ENCODE measurements around the gene PTRH1. TPM values are rescaled to one million over a fixed set of nuclear protein-coding genes. Genes with fewer than 3 reads are reported as not detected.
A peak's percentile ranks its signal among the peaks of the same experiment; 100 is the strongest.

PTRH1 gene
- total RNA-seq, 1 donor = 16.3 TPM

DNA sequence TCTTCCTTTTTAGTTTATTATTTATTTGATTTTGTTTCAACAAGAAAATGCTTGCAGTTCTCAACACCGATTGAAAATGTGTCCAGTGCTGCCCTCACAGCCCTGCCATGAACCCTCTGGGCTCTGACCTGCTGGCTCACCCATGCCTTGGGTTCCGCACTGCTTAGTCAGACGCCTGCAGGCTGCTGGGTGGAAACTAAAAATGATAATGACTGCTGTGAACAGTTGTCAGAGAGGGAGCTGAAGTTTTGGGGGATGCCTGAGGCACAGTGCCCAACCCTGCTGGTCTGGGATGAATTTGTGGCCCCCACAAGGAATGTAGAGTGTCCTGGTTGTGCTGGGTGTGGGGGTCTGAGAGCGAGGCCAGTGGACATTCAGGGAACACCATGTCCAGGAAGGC, 30.9 kb downstream of the PTRH1 start:
- Histone ChIP-seq H4K20me1 (ENCODE audit: insufficient read depth, low read length) (no peaks in the 10 kb centered on the region), H3K27ac (ENCODE audit: low read depth, low read length) (peak overlapping the region; percentile 87), H3K4me3 (ENCODE audit: insufficient read depth, low read length) (no peak overlapping the region), H3K36me3 (ENCODE audit: insufficient read depth, low read length) (peaks cover 36% of the 10 kb centered on the region), H3K79me2 (ENCODE audit: insufficient read depth, low read length) (no peaks in the 10 kb centered on the region), H3K4me1 (ENCODE audit: insufficient read depth, low read length) (peaks cover 19% of the 10 kb centered on the region), H2AFZ (ENCODE audit: low read length) (no peak overlapping the region), H3K27me3 (ENCODE audit: insufficient read depth, low read length) (no peaks in the 10 kb centered on the region), H3K4me2 (ENCODE audit: insufficient read depth, low read length) (peak overlapping the region; percentile 69), H3K9me3 (ENCODE audit: low read depth, low read length) (no peaks in the 10 kb centered on the region)
- peak; percentile 96 for DNase-seq (ENCODE audit: insufficient read length, low spot score, missing footprints)
- TF ChIP-seq, protein P1, sequence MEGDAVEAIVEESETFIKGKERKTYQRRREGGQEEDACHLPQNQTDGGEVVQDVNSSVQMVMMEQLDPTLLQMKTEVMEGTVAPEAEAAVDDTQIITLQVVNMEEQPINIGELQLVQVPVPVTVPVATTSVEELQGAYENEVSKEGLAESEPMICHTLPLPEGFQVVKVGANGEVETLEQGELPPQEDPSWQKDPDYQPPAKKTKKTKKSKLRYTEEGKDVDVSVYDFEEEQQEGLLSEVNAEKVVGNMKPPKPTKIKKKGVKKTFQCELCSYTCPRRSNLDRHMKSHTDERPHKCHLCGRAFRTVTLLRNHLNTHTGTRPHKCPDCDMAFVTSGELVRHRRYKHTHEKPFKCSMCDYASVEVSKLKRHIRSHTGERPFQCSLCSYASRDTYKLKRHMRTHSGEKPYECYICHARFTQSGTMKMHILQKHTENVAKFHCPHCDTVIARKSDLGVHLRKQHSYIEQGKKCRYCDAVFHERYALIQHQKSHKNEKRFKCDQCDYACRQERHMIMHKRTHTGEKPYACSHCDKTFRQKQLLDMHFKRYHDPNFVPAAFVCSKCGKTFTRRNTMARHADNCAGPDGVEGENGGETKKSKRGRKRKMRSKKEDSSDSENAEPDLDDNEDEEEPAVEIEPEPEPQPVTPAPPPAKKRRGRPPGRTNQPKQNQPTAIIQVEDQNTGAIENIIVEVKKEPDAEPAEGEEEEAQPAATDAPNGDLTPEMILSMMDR (IDR thresholded peaks at IDR 0.05; ENCODE audit: extremely low read depth, low read depth, low read length) = no peak

DNA sequence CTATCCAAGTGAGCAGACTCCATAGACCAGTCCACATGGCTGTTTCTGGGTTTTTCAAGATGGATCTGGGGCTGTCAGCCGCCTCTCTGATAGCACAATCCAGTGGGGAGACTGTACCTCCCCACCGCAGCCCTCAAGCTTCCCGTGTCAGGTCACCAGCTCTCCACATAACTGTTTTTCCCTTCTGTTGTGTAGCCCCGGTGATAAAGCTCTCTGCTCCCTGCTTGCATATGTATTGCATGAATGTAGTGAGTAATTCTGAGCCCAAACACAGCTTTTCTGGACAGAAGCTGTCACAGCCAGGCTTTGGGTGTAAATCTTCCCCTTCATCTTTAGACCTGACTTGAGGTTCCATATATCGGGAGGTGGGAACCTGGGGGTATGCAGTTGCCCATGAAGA, 31.7 kb downstream of the PTRH1 start:
- H3K9me3 ChIP-seq (ENCODE audit: low read depth, low read length) = no peaks in the 10 kb centered on the region
- H3K4me3 ChIP-seq (ENCODE audit: insufficient read depth, low read length) = no peak overlapping the region
- peaks cover 39% of the 10 kb centered on the region for H3K36me3 ChIP-seq (ENCODE audit: insufficient read depth, low read length)
- H3K27ac ChIP-seq (ENCODE audit: low read depth, low read length) = peak overlapping the region; percentile 87
- peaks cover 19% of the 10 kb centered on the region for H3K4me1 ChIP-seq (ENCODE audit: insufficient read depth, low read length)
- no peaks in the 10 kb centered on the region for H3K27me3 ChIP-seq (ENCODE audit: insufficient read depth, low read length)
- H4K20me1 ChIP-seq (ENCODE audit: insufficient read depth, low read length) = no peaks in the 10 kb centered on the region
- no peak overlapping the region for H2AFZ ChIP-seq (ENCODE audit: low read length)
- TF ChIP-seq, protein P1 (IDR thresholded peaks at IDR 0.05; ENCODE audit: extremely low read depth, low read depth, low read length) = no peak
- peak; percentile 92 for DNase-seq (ENCODE audit: insufficient read length, low spot score, missing footprints)
- no peak overlapping the region for H3K4me2 ChIP-seq (ENCODE audit: insufficient read depth, low read length)
- H3K79me2 ChIP-seq (ENCODE audit: insufficient read depth, low read length) = no peaks in the 10 kb centered on the region

DNA sequence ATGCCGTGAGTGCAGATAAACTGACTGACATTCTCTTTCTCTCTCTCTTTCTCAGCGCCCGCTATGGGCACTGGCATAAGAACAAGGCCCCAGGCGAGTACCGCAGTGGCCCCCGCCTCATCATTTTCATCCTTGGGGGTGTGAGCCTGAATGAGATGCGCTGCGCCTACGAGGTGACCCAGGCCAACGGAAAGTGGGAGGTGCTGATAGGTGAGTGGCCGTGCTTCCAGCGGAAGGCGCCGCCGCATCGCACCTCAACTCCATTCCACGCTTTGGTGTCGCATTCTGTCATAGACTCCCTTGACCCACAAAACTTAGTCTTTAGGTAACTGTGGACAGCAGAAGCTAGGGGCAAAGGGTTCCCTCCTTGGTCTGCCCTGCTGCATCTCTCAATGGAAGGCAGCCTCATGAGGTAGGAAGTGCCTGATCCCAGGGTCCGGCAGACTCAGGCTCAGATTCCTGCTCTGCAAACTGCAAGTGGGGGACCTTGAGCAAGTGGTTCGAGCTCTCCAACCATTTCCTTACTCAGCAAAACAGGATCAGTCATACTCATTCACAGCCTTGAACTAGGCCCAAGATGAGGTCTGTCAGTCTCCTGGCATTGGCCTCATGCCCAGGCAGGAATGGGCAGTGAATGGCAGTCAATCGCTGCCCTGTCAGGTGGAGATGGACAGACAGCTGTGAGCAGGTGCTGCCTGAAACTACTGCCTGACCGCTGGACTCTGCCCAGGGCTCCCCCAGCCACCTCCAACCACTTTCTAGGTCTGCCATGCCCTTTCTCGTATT, 32.9 kb downstream of the PTRH1 start:
- Histone ChIP-seq H3K36me3 (ENCODE audit: insufficient read depth, low read length) (peaks cover 43% of the 10 kb centered on the region), H3K79me2 (ENCODE audit: insufficient read depth, low read length) (no peaks in the 10 kb centered on the region), H3K27me3 (ENCODE audit: insufficient read depth, low read length) (no peaks in the 10 kb centered on the region), H3K4me2 (ENCODE audit: insufficient read depth, low read length) (no peak overlapping the region), H3K9me3 (ENCODE audit: low read depth, low read length) (no peaks in the 10 kb centered on the region), H3K27ac (ENCODE audit: low read depth, low read length) (peak overlapping the region; percentile 87), H4K20me1 (ENCODE audit: insufficient read depth, low read length) (no peaks in the 10 kb centered on the region), H3K4me1 (ENCODE audit: insufficient read depth, low read length) (peaks cover 19% of the 10 kb centered on the region), H2AFZ (ENCODE audit: low read length) (no peak overlapping the region), H3K4me3 (ENCODE audit: insufficient read depth, low read length) (no peak overlapping the region)
- DNase-seq (ENCODE audit: insufficient read length, low spot score, missing footprints) = peak; percentile 13
- TF ChIP-seq, protein P1 (IDR thresholded peaks at IDR 0.05; ENCODE audit: extremely low read depth, low read depth, low read length) = no peak

DNA sequence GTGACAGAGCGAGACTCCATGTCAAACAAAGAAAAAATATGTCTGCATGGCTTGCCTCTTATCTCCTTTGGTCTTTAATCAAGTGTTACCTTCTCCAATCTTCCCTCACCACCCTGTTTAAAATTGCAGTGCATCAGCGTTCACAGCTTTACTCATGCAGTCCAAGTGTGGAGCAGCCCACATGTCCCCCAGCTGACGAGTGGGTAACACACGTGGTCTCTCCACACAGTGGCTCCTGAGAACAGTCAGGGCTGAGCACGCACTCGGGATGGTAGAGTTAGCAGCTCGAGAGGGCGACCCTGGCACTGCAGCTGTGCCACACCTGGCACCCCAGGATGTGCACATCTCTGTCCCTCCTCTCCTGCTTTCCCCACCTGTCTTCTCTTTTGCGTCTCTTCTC, 34.6 kb downstream of the PTRH1 start:
- no peaks in the 10 kb centered on the region for H3K79me2 ChIP-seq (ENCODE audit: insufficient read depth, low read length)
- H2AFZ ChIP-seq (ENCODE audit: low read length) = no peak overlapping the region
- no peaks in the 10 kb centered on the region for H3K9me3 ChIP-seq (ENCODE audit: low read depth, low read length)
- no peak overlapping the region for H3K4me2 ChIP-seq (ENCODE audit: insufficient read depth, low read length)
- H3K27me3 ChIP-seq (ENCODE audit: insufficient read depth, low read length) = no peaks in the 10 kb centered on the region
- no peaks in the 10 kb centered on the region for H4K20me1 ChIP-seq (ENCODE audit: insufficient read depth, low read length)
- H3K4me3 ChIP-seq (ENCODE audit: insufficient read depth, low read length) = no peak overlapping the region
- H3K27ac ChIP-seq (ENCODE audit: low read depth, low read length) = no peak overlapping the region
- H3K36me3 ChIP-seq (ENCODE audit: insufficient read depth, low read length) = peaks cover 43% of the 10 kb centered on the region
- TF ChIP-seq, protein P1 (IDR thresholded peaks at IDR 0.05; ENCODE audit: extremely low read depth, low read depth, low read length) = no peak
- H3K4me1 ChIP-seq (ENCODE audit: insufficient read depth, low read length) = peaks cover 19% of the 10 kb centered on the region
- peak; percentile 13 for DNase-seq (ENCODE audit: insufficient read length, low spot score, missing footprints)
